HG03135 (cell line): ENCODE results near the gene ADAMTSL4.

ENCODE experiments used
- ATAC-seq: cut with Tn5 transposase; IDR thresholded peaks from one replicate; pipeline ENCODE4 v1.9.1; 2021; ENCODE audit warnings: mild to moderate bottlenecking, moderate library complexity; ENCODE audit not compliant: unreplicated experiment

ADAMTSL4 gene

DNA sequence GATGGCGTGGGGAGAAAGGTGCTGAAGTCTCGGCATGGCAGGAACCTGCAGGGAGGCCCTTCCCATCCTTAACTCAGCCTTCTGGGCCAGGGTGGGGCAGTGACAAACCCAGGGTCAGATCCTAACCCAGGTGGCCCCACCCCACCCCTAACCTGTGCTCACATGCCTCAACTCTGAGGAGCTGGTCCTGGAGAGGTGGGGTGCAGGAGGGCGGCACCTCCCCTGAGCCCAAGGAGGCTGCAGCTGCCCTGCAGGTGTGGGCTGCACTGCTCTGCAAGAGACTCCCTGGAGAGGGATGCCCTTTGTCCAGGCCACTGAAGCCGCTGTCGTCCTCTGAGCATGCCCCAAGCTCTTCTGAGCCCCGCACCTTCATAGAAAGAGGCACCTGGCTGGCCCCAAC is 15.2 kb upstream of the ADAMTSL4 start:
- no peak for ATAC-seq

DNA sequence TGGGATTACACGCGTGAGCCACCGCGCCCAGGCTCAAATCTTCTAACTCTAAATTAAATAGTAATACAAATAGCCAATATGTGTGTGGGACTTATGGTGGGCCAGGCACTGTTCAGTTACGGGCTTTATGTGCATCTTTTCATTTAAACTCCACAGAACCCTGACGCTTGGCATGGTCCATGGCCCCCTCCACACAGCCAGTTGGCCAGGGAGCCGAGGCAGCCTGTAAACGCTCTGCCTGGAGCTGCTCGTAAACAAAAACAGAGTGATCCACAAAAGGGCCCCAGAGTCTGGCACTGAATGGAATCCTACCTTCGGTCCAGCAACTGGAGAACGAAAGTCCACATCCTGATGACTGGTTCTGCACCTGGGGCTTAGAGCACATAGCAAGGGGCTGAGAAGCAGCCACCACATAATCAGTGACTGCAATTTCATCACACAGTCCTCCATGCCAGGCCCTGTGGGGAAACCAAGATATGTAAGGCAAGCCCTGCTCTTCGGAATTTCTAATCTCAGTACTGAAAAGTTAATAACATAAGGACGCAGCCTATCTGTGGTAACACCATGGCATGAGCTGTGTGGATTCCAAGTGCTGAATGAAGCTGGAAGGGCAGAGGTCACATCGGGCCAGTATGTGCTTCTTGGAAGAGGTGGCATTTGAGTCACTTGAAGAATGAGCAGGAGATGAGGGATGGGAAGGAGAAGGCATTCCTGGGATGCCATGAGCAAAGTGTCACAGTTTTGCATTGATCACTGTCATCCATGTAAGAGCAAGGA is 13.5 kb upstream of the ADAMTSL4 start:
- no peak for ATAC-seq

GRCh38 chr1:150536836-150537731 is 12.1 kb upstream of the ADAMTSL4 start:
- no peak for ATAC-seq

GRCh38 chr1:150537732-150538684 is 11.2 kb upstream of the ADAMTSL4 start:
- ATAC-seq = no peak

DNA sequence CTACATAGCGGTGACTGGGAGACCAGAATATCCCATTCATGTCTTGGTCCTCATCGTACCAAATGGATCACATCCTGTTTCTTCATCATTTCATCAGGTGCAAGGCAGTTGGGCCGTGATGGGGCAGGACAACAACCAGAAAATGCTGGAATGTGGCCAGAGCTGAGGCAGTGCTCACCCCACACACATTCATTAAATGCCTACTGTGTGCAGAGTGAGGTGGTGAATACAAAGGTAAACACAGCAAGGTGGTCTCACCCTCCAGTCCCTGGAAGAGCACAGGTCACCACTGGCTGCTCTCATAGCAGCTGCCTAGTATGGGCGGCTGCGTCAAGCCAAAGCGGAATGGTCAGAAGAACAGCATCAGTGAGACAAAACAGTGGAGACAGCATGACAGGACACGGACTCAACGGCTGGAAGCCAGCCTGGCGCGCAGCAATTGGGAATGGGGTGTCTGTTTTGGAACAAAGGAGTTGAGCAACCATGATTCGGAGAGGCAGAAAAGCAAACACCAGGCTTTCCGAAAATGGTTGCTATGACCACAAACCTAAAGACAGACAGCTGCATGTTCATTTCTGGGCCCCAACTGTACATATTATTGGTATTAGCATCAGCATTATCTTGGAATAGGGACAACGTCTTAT is 5.6 kb upstream of the ADAMTSL4 start:
- ATAC-seq = no peak

DNA sequence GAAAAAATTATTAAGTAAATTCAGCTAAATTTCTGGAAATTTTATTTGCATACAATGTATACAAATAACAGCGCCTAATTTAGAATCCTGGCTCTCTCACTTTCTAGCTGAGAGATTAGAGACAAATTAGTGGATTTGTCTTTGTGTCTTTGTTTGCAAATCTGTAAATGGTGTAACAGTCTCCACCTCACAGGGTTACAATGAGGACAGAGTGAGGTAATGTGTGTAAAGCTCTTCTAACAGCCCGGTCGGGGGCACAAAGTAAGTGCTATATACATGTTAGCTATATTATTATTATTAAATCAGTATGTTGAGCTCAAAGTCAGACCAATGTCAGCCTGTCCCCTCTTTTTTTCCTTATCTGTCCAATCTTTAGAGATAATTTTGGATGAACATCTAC is 5.0 kb upstream of the ADAMTSL4 start:
- no peak for ATAC-seq

- ATAC-seq = no peak
These were observed 3.6 kb upstream of the ADAMTSL4 start for GRCh38 chr1:150545486-150546032.

GRCh38 chr1:150546294-150546937 is 2.8 kb upstream of the ADAMTSL4 start:
- no peak for ATAC-seq

GRCh38 chr1:150548324-150548631 is 930 bp upstream of the ADAMTSL4 start:
- no peak for ATAC-seq

- ATAC-seq = no peak
These were observed 451 bp downstream of the ADAMTSL4 start for GRCh38 chr1:150549496-150550221.

- ATAC-seq = no peak
These were observed 1.2 kb downstream of the ADAMTSL4 start for GRCh38 chr1:150550222-150551050.

GRCh38 chr1:150551051-150551783 is 2.0 kb downstream of the ADAMTSL4 start:
- no peak for ATAC-seq

GRCh38 chr1:150551784-150552127 is 2.5 kb downstream of the ADAMTSL4 start:
- no peak for ATAC-seq

DNA sequence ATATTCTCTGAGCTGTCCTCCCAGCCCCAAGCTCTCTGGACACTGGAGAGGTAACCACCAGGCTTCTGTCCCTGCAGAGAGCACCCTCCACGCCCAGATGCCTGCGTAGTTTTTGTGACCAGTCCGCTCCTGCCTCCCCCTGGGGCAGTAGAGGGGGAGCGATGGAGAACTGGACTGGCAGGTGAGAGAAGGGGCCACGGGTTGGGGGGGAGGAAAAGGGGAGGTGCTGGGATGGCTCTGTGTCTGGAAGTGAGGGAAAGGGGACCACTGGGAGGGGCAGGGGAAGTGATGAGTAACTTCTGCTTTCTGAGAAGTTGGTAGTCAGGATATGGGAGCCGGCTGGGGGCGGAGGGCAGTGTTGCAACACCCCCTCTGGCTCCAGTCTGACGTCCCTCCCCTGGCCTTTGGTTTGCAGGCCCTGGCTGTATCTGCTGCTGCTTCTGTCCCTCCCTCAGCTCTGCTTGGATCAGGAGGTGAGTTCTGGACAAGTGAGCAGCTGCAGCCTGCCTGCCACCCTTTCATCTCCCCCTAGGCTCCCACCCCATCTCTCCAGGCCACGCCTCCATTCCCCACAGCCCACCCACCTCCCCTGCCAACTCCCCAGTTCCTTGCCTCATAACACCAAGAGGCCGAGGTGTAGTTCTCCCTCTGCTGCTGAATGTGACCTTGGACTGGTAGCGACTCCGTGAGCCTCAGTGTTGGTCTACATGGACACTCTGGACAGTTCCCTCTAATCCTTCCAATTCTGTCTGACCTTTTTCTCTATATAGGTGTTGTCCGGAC is 3.1 kb downstream of the ADAMTSL4 start:
- no peak for ATAC-seq

- no peak for ATAC-seq
These were observed 3.7 kb downstream of the ADAMTSL4 start for GRCh38 chr1:150552911-150553289.

DNA sequence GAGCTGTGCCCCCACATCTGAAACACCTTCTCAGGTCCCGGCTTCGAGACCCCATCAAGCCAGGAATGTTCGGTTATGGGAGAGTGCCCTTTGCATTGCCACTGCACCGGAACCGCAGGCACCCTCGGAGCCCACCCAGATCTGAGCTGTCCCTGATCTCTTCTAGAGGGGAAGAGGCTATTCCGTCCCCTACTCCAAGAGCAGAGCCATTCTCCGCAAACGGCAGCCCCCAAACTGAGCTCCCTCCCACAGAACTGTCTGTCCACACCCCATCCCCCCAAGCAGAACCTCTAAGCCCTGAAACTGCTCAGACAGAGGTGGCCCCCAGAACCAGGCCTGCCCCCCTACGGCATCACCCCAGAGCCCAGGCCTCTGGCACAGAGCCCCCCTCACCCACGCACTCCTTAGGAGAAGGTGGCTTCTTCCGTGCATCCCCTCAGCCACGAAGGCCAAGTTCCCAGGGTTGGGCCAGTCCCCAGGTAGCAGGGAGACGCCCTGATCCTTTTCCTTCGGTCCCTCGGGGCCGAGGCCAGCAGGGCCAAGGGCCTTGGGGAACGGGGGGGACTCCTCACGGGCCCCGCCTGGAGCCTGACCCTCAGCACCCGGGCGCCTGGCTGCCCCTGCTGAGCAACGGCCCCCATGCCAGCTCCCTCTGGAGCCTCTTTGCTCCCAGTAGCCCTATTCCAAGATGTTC is 4.3 kb downstream of the ADAMTSL4 start:
- no peak for ATAC-seq
